ENCODE measurements around the gene ADD1. TPM values are rescaled to one million over a fixed set of nuclear protein-coding genes. Genes with fewer than 3 reads are reported as not detected.

Gene ADD1
- polyA plus RNA-seq, 1 experiment = 149 TPM

GRCh38 chr4:2925931-2926860 lies 82.6 kb downstream of the ADD1 start:
- CTCF ChIA-PET = no interaction called here
- no peak for TF ChIP-seq CTCF (IDR thresholded peaks at IDR 0.05; ENCODE audit: low read depth, low read length)
- DNase-seq (ENCODE audit: low read depth, low spot score) = no peak
- Histone ChIP-seq H3K27ac (ENCODE audit: low read depth, low read length) (no peak overlapping the region), H3K4me3 (ENCODE audit: low read depth, low read length) (no peak overlapping the region), H3K27me3 (ENCODE audit: control insufficient read depth, insufficient read depth, low read length) (no peaks in the 10 kb centered on the region), H3K9me3 (ENCODE audit: control insufficient read depth, insufficient read depth, low read length) (no peaks in the 10 kb centered on the region; the same call in 1 of the 2 replicates)
- POLR2A ChIA-PET = no interaction called here

- Histone ChIP-seq H3K9me3 (ENCODE audit: control insufficient read depth, insufficient read depth, low read length) (no peaks in the 10 kb centered on the region; the same call in 1 of the 2 replicates), H3K27me3 (ENCODE audit: control insufficient read depth, insufficient read depth, low read length) (no peaks in the 10 kb centered on the region), H3K27ac (ENCODE audit: low read depth, low read length) (no peak overlapping the region), H3K4me3 (ENCODE audit: low read depth, low read length) (no peak overlapping the region)
- ChIA-PET POLR2A (no interaction called here), CTCF (no interaction called here)
- TF ChIP-seq CTCF (IDR thresholded peaks at IDR 0.05; ENCODE audit: low read depth, low read length) = no peak
- no peak for DNase-seq (ENCODE audit: low read depth, low spot score)
These were observed 83.5 kb downstream of the ADD1 start for GRCh38 chr4:2927016-2927695.

- CTCF ChIA-PET = interaction anchor here (0.5 kb wide), 1 partner anchor 224 kb away, joined by 3 read pairs; no protein-coding TSS in a partner anchor
- POLR2A ChIA-PET = no interaction called here
- no peaks in the 10 kb centered on the region for H3K27me3 ChIP-seq (ENCODE audit: control insufficient read depth, insufficient read depth, low read length)
- no peak for TF ChIP-seq CTCF (IDR thresholded peaks at IDR 0.05; ENCODE audit: low read depth, low read length)
- no peak overlapping the region for H3K4me3 ChIP-seq (ENCODE audit: low read depth, low read length)
- H3K27ac ChIP-seq (ENCODE audit: low read depth, low read length) = no peak overlapping the region
- no peak for DNase-seq (ENCODE audit: low read depth, low spot score)
- no peaks in the 10 kb centered on the region; the same call in 1 of the 2 replicates for H3K9me3 ChIP-seq (ENCODE audit: control insufficient read depth, insufficient read depth, low read length)
These were observed 84.0 kb downstream of the ADD1 start for GRCh38 chr4:2927696-2928075.

- TF ChIP-seq CTCF (IDR thresholded peaks at IDR 0.05; ENCODE audit: low read depth, low read length) = no peak
- CTCF ChIA-PET = interaction anchor here (0.5 kb wide), 1 partner anchor 225 kb away, joined by 3 read pairs; no protein-coding TSS in a partner anchor
- Histone ChIP-seq H3K27me3 (ENCODE audit: control insufficient read depth, insufficient read depth, low read length) (no peaks in the 10 kb centered on the region), H3K27ac (ENCODE audit: low read depth, low read length) (peak overlapping the region; percentile 11), H3K4me3 (ENCODE audit: low read depth, low read length) (no peak overlapping the region), H3K9me3 (ENCODE audit: control insufficient read depth, insufficient read depth, low read length) (no peaks in the 10 kb centered on the region; the same call in 1 of the 2 replicates)
- no peak for DNase-seq (ENCODE audit: low read depth, low spot score)
- POLR2A ChIA-PET = no interaction called here
These were observed 84.9 kb downstream of the ADD1 start for GRCh38 chr4:2928242-2929176.
